ENCODE data around the gene PHKG2. TPM values are rescaled to one million over a fixed set of nuclear protein-coding genes. Genes with fewer than 3 reads are reported as not detected.

PHKG2 gene
- total RNA-seq, 4 donors from 2014 or later, result 13.5 to 44.7 (median 25.8) TPM

DNA sequence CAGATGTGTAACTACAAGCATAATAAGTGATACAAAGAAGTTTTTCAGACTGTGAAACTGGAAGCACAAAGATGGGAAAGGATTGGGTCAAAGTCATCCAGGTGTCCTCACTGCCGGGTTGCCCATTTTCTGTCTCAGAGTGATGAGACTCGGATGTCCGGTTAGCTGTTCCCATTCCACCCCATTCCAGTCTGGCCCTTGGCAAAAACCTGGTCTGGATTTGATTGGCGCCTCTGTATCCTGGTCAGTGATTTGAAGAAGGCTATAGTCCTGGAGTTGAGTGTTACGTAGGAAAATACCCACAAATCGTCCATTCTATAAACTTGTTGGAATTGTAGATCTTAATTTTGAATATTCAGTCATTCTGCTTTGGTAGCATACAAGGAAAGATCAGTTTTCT, 19.9 kb upstream of the PHKG2 start:
- intact Hi-C loops (cut with DNase I; ENCODE audit: low total_unique reads), result no loop called here
- Histone ChIP-seq H3K4me3 (no peak overlapping the region), H3K27me3 (no peaks in the 10 kb centered on the region), H3K9me3 (no peaks in the 10 kb centered on the region), H3K36me3 (no peaks in the 10 kb centered on the region), H3K4me1 (no peaks in the 10 kb centered on the region), H3K27ac (no peak overlapping the region)
- DNase-seq, result no peak
- TF ChIP-seq POLR2A (IDR thresholded peaks at IDR 0.05), result no peak
- TF ChIP-seq, protein P1, sequence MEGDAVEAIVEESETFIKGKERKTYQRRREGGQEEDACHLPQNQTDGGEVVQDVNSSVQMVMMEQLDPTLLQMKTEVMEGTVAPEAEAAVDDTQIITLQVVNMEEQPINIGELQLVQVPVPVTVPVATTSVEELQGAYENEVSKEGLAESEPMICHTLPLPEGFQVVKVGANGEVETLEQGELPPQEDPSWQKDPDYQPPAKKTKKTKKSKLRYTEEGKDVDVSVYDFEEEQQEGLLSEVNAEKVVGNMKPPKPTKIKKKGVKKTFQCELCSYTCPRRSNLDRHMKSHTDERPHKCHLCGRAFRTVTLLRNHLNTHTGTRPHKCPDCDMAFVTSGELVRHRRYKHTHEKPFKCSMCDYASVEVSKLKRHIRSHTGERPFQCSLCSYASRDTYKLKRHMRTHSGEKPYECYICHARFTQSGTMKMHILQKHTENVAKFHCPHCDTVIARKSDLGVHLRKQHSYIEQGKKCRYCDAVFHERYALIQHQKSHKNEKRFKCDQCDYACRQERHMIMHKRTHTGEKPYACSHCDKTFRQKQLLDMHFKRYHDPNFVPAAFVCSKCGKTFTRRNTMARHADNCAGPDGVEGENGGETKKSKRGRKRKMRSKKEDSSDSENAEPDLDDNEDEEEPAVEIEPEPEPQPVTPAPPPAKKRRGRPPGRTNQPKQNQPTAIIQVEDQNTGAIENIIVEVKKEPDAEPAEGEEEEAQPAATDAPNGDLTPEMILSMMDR (IDR thresholded peaks at IDR 0.05), result no peak

DNA sequence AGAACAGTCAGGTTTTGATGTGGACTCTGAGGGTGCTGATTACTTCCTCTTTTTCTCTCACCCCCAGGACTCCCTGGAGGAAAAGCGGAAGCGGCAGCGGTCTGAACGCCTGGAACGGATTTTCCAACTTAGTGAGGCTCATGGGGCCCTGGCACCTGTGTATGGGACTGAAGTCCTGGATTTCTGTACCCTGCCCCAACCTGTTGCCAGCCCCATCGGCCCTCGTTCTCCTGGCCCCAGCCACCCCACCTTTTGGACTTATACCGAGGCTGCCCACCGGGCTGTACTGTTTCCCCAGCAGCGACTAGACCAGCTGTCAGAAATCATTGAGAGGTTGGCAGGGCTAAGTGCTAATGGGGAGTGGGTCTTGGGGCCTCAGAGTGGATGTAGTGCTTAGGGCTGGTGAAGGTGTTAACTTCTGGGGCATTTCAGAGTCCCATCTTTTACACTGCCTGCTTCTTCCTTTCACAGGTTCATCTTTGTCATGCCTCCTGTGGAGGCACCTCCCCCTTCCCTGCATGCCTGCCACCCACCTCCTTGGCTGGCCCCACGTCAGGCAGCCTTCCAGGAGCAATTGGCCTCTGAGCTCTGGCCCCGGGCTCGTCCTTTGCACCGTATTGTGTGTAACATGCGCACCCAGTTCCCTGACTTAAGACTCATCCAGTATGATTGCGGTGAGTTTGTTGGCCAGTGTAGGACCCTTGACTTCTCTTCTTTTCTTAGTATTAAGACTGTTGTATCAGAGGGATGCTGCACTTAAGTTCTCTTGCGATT, 19.1 kb upstream of the PHKG2 start:
- Histone ChIP-seq H3K4me1 (no peaks in the 10 kb centered on the region), H3K9me3 (no peaks in the 10 kb centered on the region), H3K27me3 (no peaks in the 10 kb centered on the region), H3K4me3 (no peak overlapping the region), H3K27ac (no peak overlapping the region), H3K36me3 (no peaks in the 10 kb centered on the region)
- no peak for DNase-seq
- TF ChIP-seq, protein P1 (IDR thresholded peaks at IDR 0.05), result no peak
- no peak for TF ChIP-seq POLR2A (IDR thresholded peaks at IDR 0.05)
- intact Hi-C loops (cut with DNase I; ENCODE audit: low total_unique reads), result no loop called here

DNA sequence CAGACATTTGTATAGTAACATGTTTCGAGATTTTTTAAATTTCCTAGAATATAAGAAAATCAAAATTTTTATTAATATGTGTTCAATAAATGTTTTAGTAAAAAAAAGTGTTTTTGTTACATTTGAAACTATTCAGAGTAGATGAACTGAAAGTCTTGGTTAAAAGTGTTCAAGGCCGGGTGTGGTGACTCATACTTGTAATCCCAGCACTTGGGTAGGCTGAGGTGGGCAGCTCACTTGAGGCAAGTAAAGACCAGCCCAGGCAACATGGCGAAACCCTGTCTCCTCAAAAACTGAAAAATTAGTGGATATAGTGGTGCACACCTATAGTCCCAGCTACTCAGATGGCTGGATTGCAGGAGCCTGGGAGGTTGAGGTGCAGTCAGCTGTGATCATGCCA, 16.8 kb upstream of the PHKG2 start:
- Histone ChIP-seq H3K27ac (no peak overlapping the region), H3K4me1 (no peaks in the 10 kb centered on the region), H3K27me3 (no peaks in the 10 kb centered on the region), H3K36me3 (no peaks in the 10 kb centered on the region), H3K9me3 (no peaks in the 10 kb centered on the region), H3K4me3 (no peak overlapping the region)
- no peak for DNase-seq
- TF ChIP-seq, protein P1 (IDR thresholded peaks at IDR 0.05), result no peak
- TF ChIP-seq POLR2A (IDR thresholded peaks at IDR 0.05), result no peak
- intact Hi-C loops (cut with DNase I; ENCODE audit: low total_unique reads), result no loop called here

DNA sequence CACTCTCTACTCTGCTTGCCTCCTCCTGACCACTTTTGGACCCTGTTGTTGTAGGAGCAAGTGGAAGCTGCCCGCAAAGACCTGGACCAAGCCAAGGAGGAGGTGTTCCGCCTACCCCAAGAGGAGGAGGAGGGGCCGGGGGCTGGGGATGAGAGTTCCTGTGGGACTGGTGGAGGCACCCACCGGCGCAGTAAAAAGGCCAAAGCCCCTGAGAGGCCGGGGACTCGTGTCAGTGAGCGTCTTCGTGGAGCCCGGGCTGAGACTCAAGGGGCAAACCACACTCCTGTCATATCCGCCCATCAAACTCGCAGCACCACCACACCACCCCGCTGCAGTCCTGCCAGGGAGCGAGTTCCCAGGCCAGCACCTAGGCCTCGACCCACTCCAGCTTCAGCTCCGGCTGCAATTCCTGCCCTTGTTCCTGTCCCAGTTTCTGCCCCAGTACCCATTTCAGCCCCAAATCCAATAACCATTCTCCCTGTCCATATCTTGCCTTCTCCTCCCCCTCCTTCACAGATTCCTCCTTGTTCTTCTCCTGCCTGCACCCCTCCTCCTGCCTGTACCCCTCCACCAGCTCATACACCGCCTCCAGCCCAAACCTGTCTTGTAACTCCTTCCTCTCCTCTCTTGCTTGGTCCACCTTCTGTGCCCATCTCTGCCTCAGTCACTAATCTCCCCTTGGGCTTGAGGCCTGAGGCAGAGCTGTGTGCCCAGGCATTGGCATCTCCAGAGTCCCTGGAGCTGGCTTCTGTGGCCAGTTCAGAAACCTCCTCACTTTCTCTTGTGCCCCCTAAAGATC, 11.0 kb upstream of the PHKG2 start:
- no peak for DNase-seq
- TF ChIP-seq, protein P1 (IDR thresholded peaks at IDR 0.05), result no peak
- no peak for TF ChIP-seq POLR2A (IDR thresholded peaks at IDR 0.05)
- Histone ChIP-seq H3K27ac (no peak overlapping the region), H3K4me1 (peaks cover 0 to 6% of the 10 kb centered on the region in 2 donors), H3K4me3 (no peak overlapping the region), H3K27me3 (no peaks in the 10 kb centered on the region), H3K36me3 (no peaks in the 10 kb centered on the region), H3K9me3 (no peaks in the 10 kb centered on the region)
- intact Hi-C loops (cut with DNase I; ENCODE audit: low total_unique reads), result no loop called here

All from uterus (tissue), 4 donors.